Adipose tissue (tissue), 3 donors: ENCODE measurements around the gene NUSAP1. TPM values are rescaled to one million over a fixed set of nuclear protein-coding genes. Genes with fewer than 3 reads are reported as not detected.
"Not testable (repeated sequence)": the region's sequence is repeated elsewhere in the genome, so short reads cannot be mapped to it uniquely, and the experiment has no call there.

Experiments used
- H3K27ac ChIP-seq: one replicate; pipeline ENCODE4 v1.5.1; 2013; ENCODE audit warnings: low read depth, low read length
- WGBS, 3 donors: extraction: QIAGEN DNeasy Blood & Tissue Kit; methylation state at CpG; one replicate each; pipeline ENCODE4 v1.1.7; 2013; 5-methylcytosine and 5-hydroxymethylcytosine counted together
- polyA plus RNA-seq, 3 donors: library from polyadenylated mRNA; stranded (reverse); fragments of 200-250 nt; gene quantifications; one replicate each; pipeline ENCODE4 v1.2.3, GENCODE V29; 2013
- donor health status: healthy with polysubstance abuse.
- donor health status: Bipolar disorder and iron deficiency.
- donor health status: healthy.

NUSAP1 gene
- polyA plus RNA-seq, 3 donors = 0.95 to 2.0 (median 1.1) TPM

DNA sequence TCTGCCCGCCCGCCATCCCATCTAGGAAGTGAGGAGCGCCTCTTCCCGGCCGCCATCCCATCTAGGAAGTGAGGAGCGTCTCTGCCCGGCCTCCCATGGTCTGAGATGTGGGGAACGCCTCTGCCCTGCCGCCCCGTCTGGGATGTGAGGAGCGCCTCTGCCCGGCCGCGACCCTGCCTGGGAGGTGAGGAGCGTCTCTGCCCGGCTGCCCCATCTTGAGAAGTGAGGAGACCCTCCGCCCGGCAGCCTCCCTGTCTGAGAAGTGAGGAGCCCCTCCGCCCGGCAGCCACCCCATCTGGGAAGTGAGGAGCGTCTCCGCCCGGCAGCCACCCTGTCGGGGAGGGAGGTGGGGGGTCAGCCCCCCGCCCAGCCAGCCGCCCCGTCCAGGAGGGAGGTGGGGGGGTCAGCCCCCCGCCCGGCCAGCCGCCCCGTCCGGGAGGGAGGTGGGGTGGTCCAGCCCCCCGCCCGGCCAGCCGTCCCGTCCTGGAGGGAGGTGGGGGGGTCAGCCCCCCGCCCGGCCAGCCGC, 11.8 kb upstream of the NUSAP1 start:
- WGBS, 3 donors = 96 to 99% (median 99%) methylated on average over 18 to 38 of the region's 39 CpGs
- H3K27ac ChIP-seq = not testable (repeated sequence)

DNA sequence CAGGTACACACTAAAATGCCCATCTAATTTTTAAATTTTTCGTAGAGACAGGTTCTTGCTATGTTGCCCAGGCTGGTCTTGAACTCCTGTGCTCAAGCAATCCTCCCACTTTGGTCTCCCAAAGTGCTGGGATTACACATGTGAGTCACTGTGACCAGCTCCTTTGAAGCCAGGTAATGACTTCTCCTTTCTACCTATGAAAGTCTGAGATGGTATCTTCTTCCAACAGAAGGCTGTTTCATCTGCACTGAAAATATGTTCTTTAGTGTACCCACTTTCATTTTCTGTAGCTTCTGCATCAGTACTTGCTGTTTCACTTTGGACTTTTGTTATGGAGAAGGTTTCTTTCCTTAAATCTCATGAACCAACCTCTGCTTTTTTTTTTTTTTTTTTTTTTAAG, 9.1 kb upstream of the NUSAP1 start:
- no peak overlapping the region for H3K27ac ChIP-seq
- 94 to 96% (median 95%) methylated on average over 1 of the region's 1 CpG for WGBS, 3 donors

DNA sequence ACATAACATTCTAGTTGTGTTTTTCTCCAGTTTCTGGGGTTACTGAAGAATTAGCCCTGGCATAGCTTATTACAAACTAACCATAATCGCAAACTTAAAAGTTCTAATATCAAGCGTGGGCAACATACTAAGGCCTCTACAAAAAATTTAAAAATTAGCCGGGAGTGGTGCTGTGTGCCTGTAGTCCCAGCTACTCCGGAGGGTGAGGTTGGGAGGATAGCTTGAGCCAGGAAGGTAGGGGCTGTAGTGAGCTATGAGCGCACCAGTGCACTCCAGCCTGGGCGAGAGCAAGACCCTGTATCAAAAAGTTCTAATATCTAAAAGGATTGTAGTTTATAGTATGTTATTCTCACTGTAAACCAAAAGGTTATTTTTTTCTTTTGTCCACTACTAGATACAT, 1.4 kb upstream of the NUSAP1 start:
- no peak overlapping the region for H3K27ac ChIP-seq
- WGBS, 3 donors = 68 to 84% (median 75%) methylated on average over 6 of the region's 6 CpGs

DNA sequence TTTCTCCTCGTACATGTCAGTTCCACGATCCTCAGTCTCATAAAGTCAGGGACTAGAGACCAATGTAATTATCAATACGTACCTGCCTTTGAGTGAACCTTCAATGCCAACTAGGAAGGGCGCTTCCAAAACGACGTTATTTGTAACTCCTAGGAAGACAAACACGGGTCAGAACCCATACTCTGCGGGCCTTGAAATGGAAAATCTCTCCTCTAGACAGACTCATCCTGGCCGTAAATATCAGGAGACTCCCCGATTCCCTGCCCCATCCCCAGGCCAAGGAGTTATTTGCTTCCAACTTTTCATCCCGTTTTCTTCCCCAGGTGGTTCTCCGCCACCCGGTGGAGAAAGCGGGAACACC, 868 bp upstream of the NUSAP1 start:
- WGBS, 3 donors = 2 to 4% (median 2%) methylated on average over 14 of the region's 14 CpGs
- H3K27ac ChIP-seq = no peak overlapping the region

DNA sequence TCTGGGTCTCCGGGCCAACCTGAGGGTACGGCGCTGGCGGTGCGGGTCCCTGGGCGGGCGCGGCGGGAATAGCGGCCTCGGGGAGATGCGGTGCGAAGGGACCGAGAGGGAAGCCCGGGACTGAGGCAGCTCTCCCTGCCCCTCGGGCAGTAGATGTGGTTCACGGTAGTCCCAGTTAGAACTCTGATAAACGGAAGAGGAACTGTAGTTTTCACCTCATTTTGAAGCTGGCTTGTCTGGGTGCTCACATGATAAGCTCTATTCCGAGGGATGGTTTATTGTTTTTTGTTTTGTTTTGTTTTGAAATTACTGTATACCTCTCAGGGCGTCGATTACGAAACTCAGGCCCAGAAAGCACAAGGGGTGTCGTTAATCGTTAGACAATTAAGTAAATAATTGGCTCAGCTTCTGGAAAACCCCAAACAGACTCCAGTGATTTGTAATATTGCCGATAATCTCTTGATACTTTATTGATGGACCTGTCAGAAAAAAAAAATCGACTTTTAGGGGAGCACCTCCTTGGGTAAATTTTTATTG, 413 bp downstream of the NUSAP1 start:
- H3K27ac ChIP-seq = no peak overlapping the region
- 0 to 2% (median 1%) methylated on average over 26 of the region's 26 CpGs for WGBS, 3 donors

DNA sequence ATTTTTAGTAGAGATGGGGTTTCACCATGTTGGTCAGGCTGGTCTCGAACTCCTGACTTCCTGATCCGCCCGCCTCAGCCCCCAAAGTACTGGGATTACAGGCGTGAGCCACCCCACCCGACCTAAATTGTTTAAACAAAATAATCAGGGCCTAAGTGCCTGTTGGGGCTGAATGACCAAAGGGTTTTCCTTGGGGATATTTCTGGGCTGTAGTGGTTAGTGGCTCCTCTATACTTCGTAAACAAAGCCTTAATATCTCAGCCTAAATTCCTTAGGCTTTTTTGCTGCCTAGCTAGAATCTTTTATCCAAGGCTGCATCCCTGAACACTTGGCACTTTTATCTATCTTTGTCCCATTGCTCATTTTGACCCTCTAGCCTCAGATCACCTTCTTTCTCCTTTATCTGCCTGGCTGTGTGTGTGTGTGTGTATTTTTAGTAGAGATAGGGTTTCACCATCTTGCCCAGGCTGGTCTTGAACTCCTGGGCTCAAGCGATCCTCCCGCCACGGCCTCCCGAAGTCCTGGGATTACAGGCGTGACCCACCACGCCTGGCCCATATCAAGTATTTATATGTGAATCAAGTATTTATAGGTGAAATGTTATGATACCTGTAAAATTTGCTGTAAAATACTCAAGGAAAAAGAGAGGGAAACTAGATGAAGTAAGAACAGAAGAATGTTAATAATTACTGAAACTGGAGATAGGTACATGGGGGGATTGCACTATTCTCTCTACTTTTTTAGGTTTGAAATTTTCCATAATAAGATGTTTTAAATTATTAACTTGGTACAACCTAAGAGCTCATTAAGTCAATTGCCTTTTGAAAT, 1.8 kb downstream of the NUSAP1 start:
- WGBS, 3 donors = 83 to 88% (median 87%) methylated on average over 12 of the region's 12 CpGs
- no peak overlapping the region for H3K27ac ChIP-seq

DNA sequence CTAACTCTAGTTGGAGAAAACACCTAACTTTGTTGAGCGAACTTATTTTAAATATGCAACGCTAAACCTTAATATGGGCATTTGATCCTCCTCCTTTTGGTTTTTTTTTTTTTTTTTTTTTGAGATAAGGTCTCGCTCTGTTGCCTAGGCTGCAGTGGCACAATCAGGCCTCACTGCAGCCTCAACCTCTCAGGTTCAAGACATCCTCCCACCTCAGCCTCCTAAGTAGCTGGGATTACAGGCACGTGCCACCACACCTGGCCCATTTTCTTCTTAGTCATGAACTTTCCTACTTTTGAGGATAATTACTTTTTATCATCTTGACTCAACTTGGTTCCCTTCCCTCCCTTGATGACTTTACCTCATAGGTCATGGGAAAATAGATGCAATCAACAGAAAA, 3.9 kb downstream of the NUSAP1 start:
- WGBS, 3 donors = 90 to 92% (median 91%) methylated on average over 4 of the region's 4 CpGs

DNA sequence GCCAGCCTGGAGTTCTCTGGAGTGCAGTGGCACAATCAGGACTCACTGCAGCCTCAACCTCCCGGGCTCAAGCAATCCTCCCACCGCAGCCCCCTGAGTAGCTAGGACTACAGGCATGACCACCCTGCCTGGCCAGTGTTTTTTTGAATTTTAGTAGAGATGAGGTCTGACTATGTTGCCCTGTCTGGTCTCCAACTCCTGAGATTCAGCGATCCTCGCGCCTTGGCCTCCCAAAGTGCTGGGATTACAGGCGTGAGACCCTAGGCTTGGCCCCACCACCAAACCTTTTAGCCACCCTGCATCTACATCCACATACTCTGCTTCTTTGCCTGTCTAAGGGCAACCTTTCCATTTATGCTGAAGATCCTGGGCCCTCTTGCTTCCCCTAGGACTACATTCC, 4.4 kb downstream of the NUSAP1 start:
- 97 to 98% (median 98%) methylated on average over 6 of the region's 6 CpGs for WGBS, 3 donors
- H3K27ac ChIP-seq = no peak overlapping the region

More for the DNA sequence above, 3.9 kb downstream of the NUSAP1 start:
- H3K27ac ChIP-seq = no peak overlapping the region

DNA sequence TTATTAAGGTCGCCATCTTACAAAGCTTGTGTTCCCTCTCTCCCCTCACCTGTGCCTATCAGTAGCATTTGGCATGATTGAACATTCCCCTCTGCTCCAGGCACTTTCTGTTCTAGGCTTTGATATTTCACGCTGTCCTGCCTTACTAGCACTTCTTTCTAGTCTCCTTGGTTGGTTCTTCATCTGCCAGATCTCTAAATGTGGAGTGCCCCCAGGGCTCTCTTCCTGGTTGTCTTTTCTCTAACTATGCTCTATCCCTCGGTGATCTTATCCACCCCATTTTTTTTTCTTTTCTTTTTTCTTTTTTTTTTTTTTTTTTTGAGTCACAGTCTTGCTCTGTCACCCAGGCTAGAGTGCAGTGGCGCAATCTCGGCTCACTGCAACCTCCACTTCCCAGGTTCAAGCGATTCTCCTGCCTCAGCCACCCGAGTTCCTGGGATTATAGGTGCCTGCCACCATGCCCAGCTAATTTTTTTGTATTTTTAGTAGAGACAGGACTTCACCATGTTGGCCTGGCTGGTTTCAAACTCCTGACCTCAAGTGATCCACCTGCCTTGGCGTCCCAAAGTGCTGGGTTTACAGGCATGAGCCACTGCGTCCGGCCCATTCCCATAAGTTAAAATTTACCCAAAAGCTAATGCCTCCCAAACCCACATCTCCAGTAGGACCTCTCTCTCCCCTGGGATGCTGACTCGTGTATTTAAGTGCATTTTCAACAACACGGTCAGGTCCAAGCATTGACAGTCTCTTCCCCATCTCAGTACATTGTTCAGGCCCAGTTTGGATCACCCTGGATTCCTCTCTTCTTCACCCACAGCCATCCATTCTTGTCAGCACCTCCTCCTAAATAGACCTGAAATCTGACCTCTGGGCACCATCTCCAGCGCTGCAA, 5.2 kb downstream of the NUSAP1 start:
- WGBS, 3 donors = 82 to 90% (median 83%) methylated on average over 13 of the region's 13 CpGs
- no peak overlapping the region for H3K27ac ChIP-seq

DNA sequence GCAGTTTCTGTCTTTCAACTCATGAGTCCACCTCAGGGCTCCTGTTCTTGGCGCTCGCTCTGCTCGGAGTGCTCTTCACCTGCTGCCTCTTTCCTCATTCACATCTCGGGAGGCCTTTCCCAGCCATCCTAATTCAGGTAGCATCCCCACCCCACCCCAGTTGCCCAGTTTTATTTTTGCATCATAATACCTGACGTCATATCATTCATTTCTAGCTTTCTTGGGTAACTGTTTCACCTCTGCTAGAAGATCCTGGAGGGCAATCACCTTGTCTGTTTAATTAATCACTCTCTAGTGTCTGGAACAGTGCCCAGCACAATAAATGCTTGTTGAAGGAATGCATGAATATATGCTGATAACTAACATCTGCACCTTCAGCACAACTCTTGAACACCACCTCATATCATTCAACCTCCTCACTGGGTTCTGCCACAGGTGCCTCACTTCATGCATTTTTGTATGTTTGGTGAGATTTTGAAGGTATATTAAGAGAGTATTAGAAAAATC, 7.6 kb downstream of the NUSAP1 start:
- no peak overlapping the region for H3K27ac ChIP-seq
- 93 to 98% (median 94%) methylated on average over 5 of the region's 5 CpGs for WGBS, 3 donors

DNA sequence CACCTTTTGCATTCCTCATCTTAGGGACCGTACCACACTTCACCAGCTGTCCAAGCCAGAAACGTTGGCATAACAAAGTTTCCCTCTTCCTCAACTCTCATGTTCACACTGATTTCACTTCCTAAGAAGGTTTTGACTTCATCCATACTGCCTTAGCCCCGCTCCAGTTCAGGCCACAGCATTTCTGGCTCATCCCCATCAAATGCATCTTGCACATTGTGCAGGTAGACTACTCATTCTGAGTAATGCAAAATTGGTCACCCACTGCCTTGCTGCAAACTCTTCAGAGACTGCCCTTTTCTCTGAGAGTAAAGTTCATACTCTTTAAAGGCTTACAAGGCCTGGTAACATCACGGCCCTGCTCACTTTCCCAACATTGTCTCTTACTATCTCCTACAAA, 8.8 kb downstream of the NUSAP1 start:
- WGBS, 3 donors = 82 to 88% (median 83%) methylated on average over 4 of the region's 4 CpGs
- H3K27ac ChIP-seq = no peak overlapping the region

DNA sequence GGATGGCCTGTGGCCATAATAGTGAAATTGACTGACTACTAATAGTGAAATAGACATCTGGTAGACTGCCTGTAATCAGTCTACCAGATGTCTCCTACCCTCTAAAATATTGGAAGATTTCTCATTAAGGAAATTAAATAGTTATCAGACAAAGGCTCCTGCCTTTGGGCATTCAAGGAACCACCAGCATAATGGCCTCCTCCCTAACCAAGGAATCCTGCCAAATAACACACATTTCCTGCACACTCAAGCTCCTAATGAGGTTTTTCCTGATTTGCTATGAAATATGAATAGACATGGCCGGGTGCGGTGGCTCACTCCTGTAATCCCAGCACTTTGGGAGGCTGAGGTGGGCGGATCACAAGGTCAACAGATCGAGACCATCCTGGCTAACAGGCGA, 14.6 kb downstream of the NUSAP1 start:
- 81 to 95% (median 86%) methylated on average over 5 of the region's 5 CpGs for WGBS, 3 donors
- H3K27ac ChIP-seq = no peak overlapping the region

DNA sequence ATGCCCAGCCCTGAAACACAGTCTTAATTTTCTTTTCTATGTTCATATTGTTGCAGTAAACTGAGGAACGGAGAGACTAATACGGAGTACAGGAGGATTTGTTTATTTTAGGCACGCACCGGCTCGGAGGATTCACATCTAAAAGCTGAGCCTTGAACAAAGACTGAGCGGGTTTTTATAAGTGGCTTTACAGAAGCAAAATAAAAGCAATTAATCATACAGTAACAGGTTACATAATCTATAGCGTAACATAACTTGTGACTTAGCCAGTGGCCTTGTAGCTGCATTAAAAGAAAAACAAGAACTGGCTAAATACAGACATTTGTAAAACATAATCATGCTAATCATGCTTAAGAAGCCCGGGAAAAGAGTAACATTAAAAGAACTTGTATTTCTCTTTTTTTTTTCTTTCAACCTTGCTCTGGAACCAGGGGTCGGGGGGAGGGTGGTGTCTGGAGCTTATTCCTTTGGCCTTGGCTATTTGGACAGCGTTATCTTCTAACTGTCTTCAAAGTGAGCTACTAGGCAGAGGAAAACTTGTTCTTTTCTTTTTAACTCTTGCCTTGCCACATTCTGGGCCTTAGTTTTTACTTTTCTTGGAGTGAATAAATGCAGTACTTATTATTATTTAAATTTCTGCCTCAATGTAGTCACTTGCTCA, 17.5 kb downstream of the NUSAP1 start:
- WGBS, 3 donors = 32 to 81% (median 75%) methylated on average over 10 of the region's 10 CpGs
- H3K27ac ChIP-seq = no peak overlapping the region

DNA sequence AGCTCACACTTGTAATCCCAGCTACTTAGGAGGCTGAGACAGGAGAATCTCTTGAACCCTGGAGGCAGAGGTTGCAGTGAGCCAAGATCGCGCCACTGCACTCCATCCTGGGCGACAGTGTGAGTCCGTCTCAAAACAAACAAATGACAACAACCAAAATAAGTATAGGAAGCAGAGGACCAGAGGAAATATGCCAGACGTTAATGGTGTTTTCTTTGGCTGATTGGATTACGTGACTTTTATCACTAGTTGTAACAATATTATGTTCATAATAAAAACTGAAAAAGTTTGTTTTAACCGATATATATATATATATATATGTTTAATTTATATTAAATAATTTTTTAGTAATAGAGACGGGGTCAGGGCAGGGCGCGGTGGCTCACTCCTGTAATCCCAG, 21.7 kb downstream of the NUSAP1 start:
- no peak overlapping the region for H3K27ac ChIP-seq
- 96 to 97% (median 96%) methylated on average over 10 of the region's 10 CpGs for whole genome bisulfite sequencing, 3 donors

DNA sequence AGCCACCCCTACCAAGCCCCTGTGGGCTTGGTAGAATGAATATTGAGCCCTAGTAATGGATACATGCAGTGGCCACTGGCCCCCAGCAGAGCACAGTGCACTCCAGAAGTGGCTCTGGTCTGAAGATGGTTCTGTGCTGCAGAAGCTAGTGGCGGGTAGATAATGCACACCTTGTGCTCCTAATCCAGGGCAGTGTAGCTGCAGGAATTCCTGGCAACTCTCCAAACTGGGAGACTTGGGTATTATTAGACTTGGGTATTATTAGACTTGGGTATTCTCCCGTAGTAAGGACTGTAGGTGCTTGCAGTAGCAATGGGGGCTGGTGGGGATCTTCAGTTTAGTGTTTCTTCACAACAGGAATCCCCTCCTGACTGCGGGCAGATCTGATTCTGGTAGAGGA, 34.7 kb downstream of the NUSAP1 start:
- H3K27ac ChIP-seq = no peak overlapping the region
- 92 to 96% (median 96%) methylated on average over 3 of the region's 3 CpGs for WGBS, 3 donors

DNA sequence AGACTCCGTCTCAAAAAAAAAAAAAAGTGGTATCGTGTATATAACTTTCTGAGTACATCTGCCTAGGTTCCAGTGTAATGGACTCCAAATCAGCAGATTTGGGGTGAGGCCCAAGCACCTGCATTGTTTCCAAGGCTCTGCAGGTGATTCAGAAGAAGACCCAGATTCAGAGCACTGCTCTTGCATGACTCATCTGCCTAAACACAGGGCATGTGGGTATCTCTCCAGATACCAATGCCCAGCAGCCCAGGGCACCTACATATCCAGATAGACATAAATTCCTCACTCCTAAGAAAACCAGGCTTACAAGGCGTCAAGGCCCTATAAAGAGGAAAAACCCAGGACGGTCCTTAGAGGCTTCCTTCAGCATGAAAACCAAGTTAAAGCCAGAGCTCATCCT, 45.3 kb downstream of the NUSAP1 start:
- 96 to 100% (median 100%) methylated on average over 4 of the region's 4 CpGs for WGBS, 3 donors

DNA sequence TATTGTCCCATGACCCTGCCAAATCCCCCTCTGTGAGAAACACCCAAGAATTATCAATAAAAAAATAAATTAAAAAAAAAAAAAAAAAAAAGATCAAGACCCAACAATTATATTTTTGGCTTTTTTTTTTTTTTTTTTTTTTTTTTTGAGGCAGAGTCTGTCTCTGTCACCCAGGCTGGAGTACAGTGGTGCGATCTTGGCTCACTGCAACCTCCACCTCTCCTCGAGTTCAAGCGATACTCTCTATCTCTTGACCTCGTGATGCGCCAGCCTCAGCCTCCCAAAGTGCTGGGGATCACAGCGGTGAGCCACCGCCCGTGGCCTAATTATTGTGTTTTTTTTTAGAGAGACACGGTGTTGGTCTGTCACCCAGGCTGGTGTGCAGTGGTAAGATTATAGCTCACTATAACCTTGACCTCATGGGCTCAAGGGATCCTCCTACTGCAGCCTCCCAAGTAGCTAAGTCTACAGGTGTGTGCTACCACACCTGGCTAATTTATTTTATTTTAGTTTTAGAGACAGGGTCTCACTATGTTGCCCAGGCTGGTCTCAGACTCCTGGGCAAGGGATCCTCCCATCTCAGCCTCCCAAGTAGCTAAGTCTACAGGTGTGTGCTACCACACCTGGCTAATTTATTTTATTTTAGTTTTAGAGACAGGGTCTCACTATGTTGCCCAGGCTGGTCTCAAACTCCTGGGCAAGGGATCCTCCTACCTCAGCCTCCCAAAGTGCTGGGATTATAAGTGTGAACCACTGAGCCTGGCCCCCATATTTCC, 51.5 kb downstream of the NUSAP1 start:
- 96 to 99% (median 97%) methylated on average over 9 of the region's 9 CpGs for WGBS, 3 donors

More for the DNA sequence above, 45.3 kb downstream of the NUSAP1 start:
- no peak overlapping the region for H3K27ac ChIP-seq

DNA sequence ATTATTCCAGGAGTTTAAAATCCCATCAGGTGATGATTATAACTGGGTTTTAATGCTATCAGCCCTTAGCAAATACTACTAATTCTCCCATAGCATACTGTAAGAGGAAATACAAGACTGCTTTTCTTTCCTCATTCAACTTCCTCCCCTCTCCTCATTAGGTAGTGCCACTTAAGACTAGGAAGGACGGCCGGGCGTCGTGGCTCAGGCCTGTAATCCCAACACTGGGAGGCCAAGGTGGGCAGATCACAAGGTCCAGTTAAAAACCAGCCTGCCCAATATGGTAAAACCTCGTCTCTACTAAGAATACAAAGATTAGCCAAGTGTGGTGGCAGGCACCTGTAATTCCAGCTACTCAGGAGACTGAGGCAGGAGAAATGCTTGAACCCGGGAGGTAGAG, 55.0 kb downstream of the NUSAP1 start:
- no peak overlapping the region for H3K27ac ChIP-seq
- WGBS, 3 donors = 77 to 93% (median 84%) methylated on average over 6 of the region's 6 CpGs

More for the DNA sequence above, 51.5 kb downstream of the NUSAP1 start:
- H3K27ac ChIP-seq = not testable (repeated sequence)
